HG03060 (cell line): ENCODE data around the gene LPCAT1.
A peak's percentile ranks its signal among the peaks of the same experiment; 100 is the strongest.
"Not testable (repeated sequence)": the region's sequence is repeated elsewhere in the genome, so short reads cannot be mapped to it uniquely, and the experiment has no call there.

Source experiments
- ATAC-seq: cut with Tn5 transposase; IDR thresholded peaks from one replicate; pipeline ENCODE4 v1.9.1; 2021; ENCODE audit warnings: low read depth, moderate number of reproducible peaks; ENCODE audit not compliant: unreplicated experiment

The LPCAT1 gene

GRCh38 chr5:1523793-1524480 is at the start of gene LPCAT1:
LPCAT1 (minus strand) TSS chr5:1523960; CDS start chr5:1523844, 116 bp downstream.
- peak; percentile 42 for ATAC-seq

GRCh38 chr5:1571875-1572274 is 48.1 kb upstream of the LPCAT1 start:
- not testable (repeated sequence) for ATAC-seq

- ATAC-seq, result no peak
These were observed 47.2 kb upstream of the LPCAT1 start for GRCh38 chr5:1570975-1571374.

GRCh38 chr5:1568201-1568979 is 44.6 kb upstream of the LPCAT1 start:
- no peak for ATAC-seq

- not testable (repeated sequence) for ATAC-seq
These were observed 43.9 kb upstream of the LPCAT1 start for GRCh38 chr5:1567527-1568200.

GRCh38 chr5:1565737-1566734 is 42.3 kb upstream of the LPCAT1 start:
- ATAC-seq, result no peak

GRCh38 chr5:1564824-1565736 is 41.3 kb upstream of the LPCAT1 start:
- ATAC-seq, result no peak

- ATAC-seq, result no peak
These were observed 40.5 kb upstream of the LPCAT1 start for GRCh38 chr5:1564182-1564748.

GRCh38 chr5:1563617-1564181 is 39.9 kb upstream of the LPCAT1 start:
- ATAC-seq, result no peak

GRCh38 chr5:1563051-1563461 is 39.3 kb upstream of the LPCAT1 start:
- ATAC-seq, result no peak

GRCh38 chr5:1562599-1562998 is 38.8 kb upstream of the LPCAT1 start:
- ATAC-seq, result no peak

- no peak for ATAC-seq
These were observed 37.7 kb upstream of the LPCAT1 start for GRCh38 chr5:1561402-1561929.

- not testable (repeated sequence) for ATAC-seq
These were observed 36.7 kb upstream of the LPCAT1 start for GRCh38 chr5:1560499-1560898.

GRCh38 chr5:1558944-1559343 is 35.2 kb upstream of the LPCAT1 start:
- ATAC-seq, result no peak

- no peak for ATAC-seq
These were observed 33.5 kb upstream of the LPCAT1 start for GRCh38 chr5:1557114-1557873.

- no peak for ATAC-seq
These were observed 32.3 kb upstream of the LPCAT1 start for GRCh38 chr5:1555808-1556731.
